Breast epithelium (tissue), 3 donors: ENCODE data around the gene NEMP1.

ENCODE experiments used
- CTCF ChIP-seq, 3 donors: fragments of 450-650 bp; IDR thresholded peaks; one replicate each; pipeline ENCODE4 v1.5.1; 2016 to 2017; ENCODE audit warnings: antibody characterized with exemption in 3 of 3, mild to moderate bottlenecking in 3 of 3, moderate library complexity in 3 of 3
- POLR2A ChIP-seq: fragments of 450-650 bp; IDR thresholded peaks from one replicate; pipeline ENCODE4 v1.6.1; 2016; ENCODE audit warnings: antibody characterized with exemption, mild to moderate bottlenecking, moderate library complexity
- POLR2AphosphoS5 ChIP-seq, 3 donors: sonication (generic); formaldehyde crosslinking; IDR thresholded peaks; one replicate each; pipeline ENCODE4 v1.6.1; 2017; ENCODE audit warnings: antibody characterized with exemption in 3 of 3

- TF ChIP-seq POLR2A (no peak), CTCF (IDR thresholded peaks at IDR 0.05) (no peak), POLR2AphosphoS5 (IDR thresholded peaks at IDR 0.05) (no peak)
Measured at GRCh38 chr12:57046086-57046791, 32.4 kb downstream of the NEMP1 start.
